Right ventricle myocardium inferior (tissue), 1 donor: ENCODE results near the gene PDS5A. TPM values are rescaled to one million over a fixed set of nuclear protein-coding genes. Genes with fewer than 3 reads are reported as not detected.
"Not testable (repeated sequence)": the region's sequence is repeated elsewhere in the genome, so short reads cannot be mapped to it uniquely, and the experiment has no call there.

Experiments
- ATAC-seq: fragments of 200-7000 bp; cut with Tn5 transposase; one replicate; pipeline ENCODE4 v1.9.1; 2020; ENCODE audit warnings: mild to moderate bottlenecking, moderate library complexity
- DNase-seq: peaks from one replicate; pipeline ENCODE4 v3.0.0; 2021; ENCODE audit errors: missing footprints
- intact Hi-C: fragments of 100-400 bp; cut with DNase I; formaldehyde crosslinking; loops from one replicate; pipeline ENCODE4 v1.11.0; 2022
- total RNA-seq: library from RNA; stranded (reverse); fragmentation: NEBNext Ultra II Directional; extraction: Animal tissue kit (Norgen Biotek cat#: 25700); gene quantifications from one replicate; pipeline ENCODE4 v1.2.1, GENCODE V29; 2021
- donor health status: DM: no; HTN: yes; CAD: no; lungs with severe emphysema.

The PDS5A gene
- total RNA-seq, 1 donor from 2014 or later: 32.6 TPM

DNA sequence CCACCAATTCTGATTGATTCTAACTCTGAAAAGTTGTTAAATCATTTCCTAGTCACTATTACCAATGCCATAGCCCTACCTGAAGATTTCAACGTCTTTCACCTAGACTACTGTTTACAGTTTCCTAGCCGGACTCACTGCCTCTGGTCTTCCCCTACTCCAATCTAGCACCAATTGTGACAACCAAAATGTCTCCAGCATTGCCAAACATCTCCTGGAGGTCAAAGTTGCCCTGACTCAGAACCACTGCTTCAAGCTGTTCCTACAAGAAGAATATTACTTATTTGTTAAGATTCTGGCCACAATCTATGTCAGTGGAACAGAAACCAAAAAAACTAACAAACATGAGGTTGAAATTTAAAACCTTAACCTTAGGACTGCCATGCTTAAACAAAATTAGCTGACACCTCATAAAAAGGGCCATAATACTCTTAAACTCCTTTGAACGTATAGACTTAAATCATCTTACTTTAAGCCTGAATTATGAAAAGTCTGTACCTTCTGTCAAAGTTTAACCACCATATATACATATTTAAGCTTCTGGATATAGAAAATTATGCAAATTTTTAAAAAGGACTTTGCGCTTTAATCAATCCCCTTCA is 2.1 kb downstream of the PDS5A start:
- intact Hi-C loops: loop anchor here (2.0 to 5.0 kb wide), 4 partner anchors 81 to 793 kb away; partner anchors contain the start of genes LIAS, N4BP2, RPL9 and SMIM14
- ATAC-seq: no peak
- DNase-seq: no peak

- DNase-seq, intact Hi-C loops, ATAC-seq: not testable (repeated sequence)
These were observed 4.7 kb downstream of the PDS5A start for GRCh38 chr4:39973052-39973451.

- no peak for DNase-seq
- intact Hi-C loops: no loop called here
- ATAC-seq: no peak
These were observed 6.8 kb downstream of the PDS5A start for GRCh38 chr4:39970671-39971640.

DNA sequence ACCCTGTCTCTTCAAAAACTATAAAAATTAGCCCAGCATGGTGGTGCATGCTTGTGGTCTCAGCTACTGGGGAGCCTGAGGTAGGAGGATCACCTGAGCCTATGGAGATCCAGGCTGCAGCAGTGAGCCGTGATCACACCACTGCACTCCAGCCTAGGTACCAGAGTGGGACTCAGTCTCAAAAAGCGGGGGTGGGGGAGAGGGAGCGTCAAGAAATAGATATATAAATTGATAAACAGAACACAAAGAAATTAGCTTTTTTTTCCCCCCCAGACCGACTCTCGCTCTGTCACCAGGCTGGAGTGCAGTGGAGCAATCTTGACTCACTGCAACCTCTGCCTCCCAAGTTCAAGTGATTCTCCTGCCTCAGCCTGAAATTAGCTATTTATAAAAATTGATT is 14.1 kb downstream of the PDS5A start:
- DNase-seq (no peak), ATAC-seq (no peak)
- intact Hi-C loops: no loop called here

- intact Hi-C loops: no loop called here
- ATAC-seq (no peak), DNase-seq (no peak)
These were observed 16.3 kb downstream of the PDS5A start for GRCh38 chr4:39961311-39961877.

- intact Hi-C loops: no loop called here
- DNase-seq: no peak
- ATAC-seq: no peak
These were observed 26.7 kb downstream of the PDS5A start for GRCh38 chr4:39950861-39951481.

DNA sequence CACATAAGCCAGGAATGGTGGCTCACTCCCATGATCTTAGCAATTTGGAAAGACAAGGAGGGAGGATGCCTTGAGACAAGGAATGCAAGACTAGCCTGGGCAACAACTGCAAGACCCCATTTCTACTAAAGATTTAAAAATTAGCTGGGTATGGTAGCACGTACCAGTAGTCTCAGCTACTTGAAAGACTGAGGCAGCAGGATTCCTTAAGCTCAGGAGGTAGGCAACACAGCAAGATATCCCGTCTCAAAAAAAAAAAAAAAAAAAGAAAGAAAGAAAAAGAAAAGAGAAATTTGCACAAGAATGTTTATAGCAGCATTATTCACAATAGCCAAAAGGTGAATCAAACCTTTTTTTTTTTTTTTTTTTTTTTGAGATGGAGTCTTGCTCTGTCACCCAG is 29.7 kb downstream of the PDS5A start:
- ATAC-seq (no peak), DNase-seq (no peak)
- intact Hi-C loops: no loop called here

- intact Hi-C loops: no loop called here
- ATAC-seq (no peak), DNase-seq (no peak)
These were observed 30.3 kb downstream of the PDS5A start for GRCh38 chr4:39947417-39947816.

- ATAC-seq, DNase-seq, intact Hi-C loops: not testable (repeated sequence)
These were observed 33.5 kb downstream of the PDS5A start for GRCh38 chr4:39944245-39944644.

DNA sequence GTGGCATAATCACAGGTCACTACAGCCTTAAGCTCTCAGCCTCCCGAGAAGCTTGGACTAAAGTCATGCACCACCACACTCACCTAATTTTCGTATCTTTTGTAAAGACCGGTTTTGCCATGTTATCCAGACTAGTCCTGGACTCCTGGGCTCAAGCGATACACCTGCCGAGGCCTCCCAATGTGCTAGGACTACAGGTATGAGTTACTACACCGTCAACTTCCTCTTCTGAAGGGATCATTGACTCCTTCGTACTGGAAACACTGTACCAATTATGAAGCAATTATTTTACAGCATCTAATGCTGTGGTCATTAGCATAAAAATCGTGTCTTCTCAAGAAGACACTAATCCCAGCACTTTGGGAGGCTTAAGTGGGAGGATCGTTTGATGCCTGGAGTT is 35.2 kb downstream of the PDS5A start:
- intact Hi-C loops: no loop called here
- DNase-seq: no peak
- no peak for ATAC-seq

GRCh38 chr4:39941682-39942217 is 36.0 kb downstream of the PDS5A start:
- intact Hi-C loops: no loop called here
- ATAC-seq (no peak), DNase-seq (no peak)

GRCh38 chr4:39937683-39938268 is 39.9 kb downstream of the PDS5A start:
- ATAC-seq (no peak), DNase-seq (no peak)
- intact Hi-C loops: no loop called here

DNA sequence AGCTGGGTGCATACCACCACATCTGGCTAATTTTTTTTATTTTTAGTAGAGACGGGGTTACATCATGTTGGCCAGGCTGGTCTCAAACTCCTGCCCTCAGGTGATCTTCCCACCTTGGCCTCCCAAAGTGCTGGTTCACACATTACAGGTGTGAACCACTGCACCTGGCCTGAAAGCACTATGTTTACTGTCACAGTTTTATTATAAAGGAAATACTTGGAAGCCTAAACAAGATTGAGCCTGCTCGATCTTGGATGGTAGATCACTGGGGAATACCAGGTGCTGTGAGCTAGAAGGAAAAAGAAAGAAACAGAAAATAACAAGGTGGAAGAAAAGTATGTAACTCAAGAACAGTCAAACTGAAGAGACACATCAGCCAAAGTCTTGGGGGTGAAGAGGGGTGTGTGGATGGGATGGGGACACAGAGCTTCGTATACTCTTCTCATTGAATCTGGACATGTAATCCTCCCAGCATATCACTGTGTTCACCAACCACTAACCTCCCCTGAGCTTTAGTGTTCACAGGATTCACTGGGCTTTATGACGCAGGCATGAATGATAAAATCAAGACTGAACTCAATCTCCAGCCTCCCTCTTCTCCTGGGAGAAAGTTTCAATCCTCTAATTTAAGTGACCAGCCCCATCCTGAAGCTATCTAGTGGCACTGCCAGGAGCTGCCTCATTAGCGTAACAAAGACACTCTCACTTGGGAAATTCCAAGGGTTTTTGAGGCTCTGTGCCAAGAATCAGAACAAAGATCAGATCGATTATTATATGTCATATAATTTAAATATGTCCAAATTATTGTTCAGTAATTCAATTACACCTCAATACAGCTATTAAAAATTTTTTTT is 40.9 kb downstream of the PDS5A start:
- no peak for ATAC-seq
- intact Hi-C loops: no loop called here
- DNase-seq: no peak

GRCh38 chr4:39933671-39934590 is 43.8 kb downstream of the PDS5A start:
- no peak for ATAC-seq
- intact Hi-C loops: no loop called here

DNA sequence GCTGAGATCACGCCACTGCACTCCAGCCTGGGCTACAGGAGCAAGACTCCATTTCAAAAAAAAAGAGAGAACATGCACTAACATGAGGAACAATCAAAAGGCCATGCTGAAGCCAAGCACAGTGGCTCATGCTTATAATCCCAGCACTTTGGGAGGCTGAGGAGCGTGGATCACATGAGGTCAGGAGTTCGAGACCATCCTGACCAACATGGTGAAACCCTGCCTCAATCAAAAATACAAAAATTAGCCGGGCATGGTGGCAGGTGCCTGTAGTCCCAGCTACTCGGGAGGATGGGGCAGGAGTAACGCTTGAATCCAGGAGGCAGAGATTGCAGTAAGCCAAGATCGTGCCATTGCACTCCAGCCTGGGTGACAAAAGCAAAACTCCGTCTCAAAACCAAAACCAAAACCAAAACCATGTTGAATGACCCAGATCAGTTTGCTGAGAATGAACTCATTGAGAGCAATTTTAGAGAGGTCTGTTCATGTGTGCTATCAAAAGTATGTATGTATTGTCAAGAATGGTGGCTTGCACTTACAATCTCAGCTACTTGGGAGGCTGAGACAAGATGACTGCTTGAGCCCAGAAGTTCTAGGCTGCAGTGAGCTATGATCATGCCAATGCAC is 44.8 kb downstream of the PDS5A start:
- intact Hi-C loops: no loop called here
- no peak for DNase-seq
- no peak for ATAC-seq

More at GRCh38 chr4:39933671-39934590, 43.8 kb downstream of the PDS5A start:
- DNase-seq: no peak

- intact Hi-C loops: no loop called here
- DNase-seq (no peak), ATAC-seq (no peak)
These were observed 46.2 kb downstream of the PDS5A start for GRCh38 chr4:39931441-39931901.
